AG20443 (cell line): ENCODE results near the gene RNF180.

ENCODE experiments used
- DNase-seq: peaks from one replicate; pipeline ENCODE4 v3.0.0; 2012; ENCODE audit warnings: low spot score, mixed read lengths

Gene RNF180, protein sequence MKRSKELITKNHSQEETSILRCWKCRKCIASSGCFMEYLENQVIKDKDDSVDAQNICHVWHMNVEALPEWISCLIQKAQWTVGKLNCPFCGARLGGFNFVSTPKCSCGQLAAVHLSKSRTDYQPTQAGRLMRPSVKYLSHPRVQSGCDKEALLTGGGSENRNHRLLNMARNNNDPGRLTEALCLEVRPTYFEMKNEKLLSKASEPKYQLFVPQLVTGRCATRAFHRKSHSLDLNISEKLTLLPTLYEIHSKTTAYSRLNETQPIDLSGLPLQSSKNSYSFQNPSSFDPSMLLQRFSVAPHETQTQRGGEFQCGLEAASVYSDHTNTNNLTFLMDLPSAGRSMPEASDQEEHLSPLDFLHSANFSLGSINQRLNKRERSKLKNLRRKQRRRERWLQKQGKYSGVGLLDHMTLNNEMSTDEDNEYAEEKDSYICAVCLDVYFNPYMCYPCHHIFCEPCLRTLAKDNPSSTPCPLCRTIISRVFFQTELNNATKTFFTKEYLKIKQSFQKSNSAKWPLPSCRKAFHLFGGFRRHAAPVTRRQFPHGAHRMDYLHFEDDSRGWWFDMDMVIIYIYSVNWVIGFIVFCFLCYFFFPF

GRCh38 chr5:64165500-64166200 lies at the start of gene RNF180:
TSS of gene RNF180 (plus strand) at chr5:64165843. CDS start at chr5:64200808, 34,965 bp downstream.
- peak; percentile 78 for DNase-seq

GRCh38 chr5:64125521-64125920 lies 40.1 kb upstream of the RNF180 start:
- no peak for DNase-seq

- DNase-seq = no peak
These were observed 39.4 kb upstream of the RNF180 start for GRCh38 chr5:64126202-64126741.

GRCh38 chr5:64140018-64140417 lies 25.6 kb upstream of the RNF180 start:
- no peak for DNase-seq

GRCh38 chr5:64144425-64145215 lies 21.0 kb upstream of the RNF180 start:
- peak; percentile 63 for DNase-seq

- DNase-seq = no peak
These were observed 20.3 kb upstream of the RNF180 start for GRCh38 chr5:64145216-64145895.

DNA sequence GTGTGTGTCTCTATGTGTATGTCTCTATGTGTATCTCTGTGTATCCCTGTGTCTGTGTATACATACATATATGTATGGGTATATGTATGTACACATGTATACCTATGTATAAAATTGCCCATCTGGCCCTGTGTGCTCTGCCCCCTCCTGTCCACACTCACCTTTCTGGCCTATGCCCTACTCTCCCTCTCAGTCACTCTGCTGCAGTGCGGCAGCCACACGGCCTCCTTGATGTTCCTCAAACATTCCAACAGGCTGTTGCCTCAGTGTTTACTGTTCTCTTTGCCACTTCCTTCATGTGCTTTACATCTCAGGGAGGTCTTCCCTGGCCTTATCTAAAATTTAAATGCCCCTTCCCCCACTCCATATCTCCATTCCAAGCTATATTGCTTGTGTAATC lies 18.3 kb upstream of the RNF180 start:
- no peak for DNase-seq

GRCh38 chr5:64147849-64148441 lies 17.7 kb upstream of the RNF180 start:
- peak; percentile 81 for DNase-seq

GRCh38 chr5:64149268-64149667 lies 16.4 kb upstream of the RNF180 start:
- DNase-seq = no peak

GRCh38 chr5:64149857-64150521 lies 15.7 kb upstream of the RNF180 start:
- DNase-seq = no peak

DNA sequence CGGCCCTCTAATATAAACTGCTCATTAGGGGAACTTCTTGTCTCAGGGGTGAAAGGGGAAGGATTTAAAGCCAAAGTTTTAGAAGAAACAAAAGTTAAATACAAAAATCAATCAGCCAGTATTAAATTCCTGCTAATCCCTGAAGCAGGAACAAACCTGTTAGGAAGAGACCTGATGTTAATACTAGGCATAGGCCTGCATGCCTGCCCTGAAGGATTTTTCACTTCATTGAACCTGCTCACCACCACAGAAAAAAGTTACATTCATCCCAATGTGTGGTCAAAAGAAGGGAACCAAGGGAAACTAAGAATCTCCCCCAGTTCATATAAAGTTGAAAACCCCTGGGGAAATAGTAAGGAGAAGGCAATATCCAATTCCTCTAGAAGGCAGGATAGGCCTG lies 9.4 kb upstream of the RNF180 start:
- no peak for DNase-seq

- DNase-seq = no peak
These were observed 6.8 kb upstream of the RNF180 start for GRCh38 chr5:64158827-64159226.

DNA sequence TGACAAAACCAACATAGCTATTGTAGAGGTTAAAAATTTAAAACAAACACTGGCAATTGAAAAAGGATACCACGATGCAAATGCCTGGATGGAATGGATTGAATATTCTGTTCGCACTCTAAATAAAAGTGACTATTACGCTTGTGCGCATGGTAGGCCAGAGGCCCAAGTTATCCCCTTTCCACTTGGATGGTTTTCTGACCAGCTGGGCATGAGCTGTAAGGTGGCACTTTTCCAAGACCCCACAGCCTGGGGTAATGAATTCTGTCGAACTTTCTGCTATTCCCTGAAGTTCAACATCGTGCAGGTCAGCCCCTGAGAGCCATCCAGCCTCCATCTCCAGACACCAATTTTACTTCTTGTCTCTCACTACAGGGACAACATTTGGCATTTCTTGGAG lies 5.4 kb upstream of the RNF180 start:
- DNase-seq = no peak

DNA sequence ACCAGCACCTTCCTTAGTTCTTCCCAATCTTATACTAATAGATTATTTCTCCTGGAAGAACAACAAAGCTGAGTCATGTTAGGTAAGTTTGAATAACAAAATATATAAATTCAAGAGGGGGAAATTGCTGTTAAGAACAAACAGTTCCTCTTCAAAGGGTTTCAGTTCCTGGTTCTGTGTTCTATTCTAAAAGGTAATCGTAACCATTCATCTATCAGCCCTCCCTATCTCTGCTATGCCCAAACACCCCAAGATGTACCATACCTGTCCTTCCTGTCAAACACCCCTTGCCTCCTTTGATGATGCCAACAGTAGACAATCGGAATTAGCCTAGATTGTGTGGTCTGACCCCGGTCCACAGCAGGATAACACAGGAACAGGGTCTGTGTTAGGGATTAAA lies 4.2 kb upstream of the RNF180 start:
- DNase-seq = no peak

- no peak for DNase-seq
These were observed 2.5 kb upstream of the RNF180 start for GRCh38 chr5:64163135-64163534.

GRCh38 chr5:64163746-64164145 lies 1.9 kb upstream of the RNF180 start:
- DNase-seq = no peak

DNA sequence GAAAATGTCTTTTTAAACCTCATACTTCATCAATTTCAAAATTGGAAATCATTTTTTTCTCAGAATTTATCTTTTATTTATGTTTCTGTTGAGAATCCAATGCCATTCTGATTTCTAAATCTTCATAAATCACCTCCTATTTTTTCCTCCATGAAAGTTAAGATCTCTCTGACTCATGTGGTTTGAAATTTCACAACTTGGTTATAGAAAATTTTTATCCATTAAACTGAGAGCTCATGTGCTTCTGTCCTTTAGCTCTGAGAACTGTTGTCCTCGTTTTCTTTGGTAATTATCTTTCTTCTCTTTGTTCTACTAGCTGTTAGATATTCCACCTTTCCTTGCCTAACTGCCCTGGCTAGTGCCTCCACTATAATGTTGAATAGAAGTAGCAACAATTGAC lies 1.5 kb upstream of the RNF180 start:
- no peak for DNase-seq

GRCh38 chr5:64165160-64165499 lies 513 bp upstream of the RNF180 start:
- peak; percentile 10 for DNase-seq

DNA sequence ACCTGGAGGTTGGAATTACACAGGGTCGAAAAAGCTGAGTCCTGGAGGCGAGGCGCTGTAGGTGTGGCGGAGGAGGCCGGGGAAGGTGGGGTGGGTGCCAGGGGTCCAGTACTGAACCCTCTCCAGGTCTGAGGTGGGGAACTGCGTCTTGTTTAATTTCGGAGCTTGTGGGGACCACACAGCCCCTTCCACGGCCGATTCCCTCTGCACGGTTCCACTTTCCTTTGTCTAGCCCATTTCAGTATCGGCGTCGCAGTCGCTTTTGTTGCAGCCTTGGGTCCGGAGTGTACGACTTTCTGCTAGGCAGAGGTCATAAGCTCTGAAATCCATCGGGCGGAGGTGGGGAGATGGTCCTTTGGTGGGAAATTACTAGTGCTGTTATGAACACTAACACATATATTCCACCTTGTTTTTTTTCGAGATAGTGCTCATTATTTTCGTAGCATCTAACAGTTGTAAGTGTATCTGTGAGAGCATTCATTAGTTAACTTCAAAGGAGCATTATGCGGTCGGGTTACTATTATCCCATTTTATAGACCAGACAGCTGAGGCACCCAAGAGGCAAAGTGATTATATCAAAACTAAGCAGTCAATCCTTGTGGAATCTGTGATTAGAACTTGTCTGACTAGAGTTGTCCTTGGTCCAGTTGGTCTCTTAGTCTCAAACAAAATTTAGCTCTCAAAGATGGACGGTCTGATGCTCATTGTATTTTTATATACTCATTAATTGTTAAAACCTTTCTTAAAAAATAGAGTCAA lies 737 bp downstream of the RNF180 start:
- peak; percentile 41 for DNase-seq

GRCh38 chr5:64176301-64176700 lies 10.7 kb downstream of the RNF180 start:
- DNase-seq = no peak
